Fibroblast of lung (primary cell): ENCODE measurements around the gene DYNLT4. TPM values are rescaled to one million over a fixed set of nuclear protein-coding genes. Genes with fewer than 3 reads are reported as not detected.
A peak's percentile ranks its signal among the peaks of the same experiment; 100 is the strongest.

Source experiments
- DNase-seq, 2 donors: peaks; one replicate each; pipeline versions ENCODE4 v3.0.0 to v3.0.0-alpha.2; 2010; ENCODE audit warnings: low read depth in 2 of 2
- H2AFZ ChIP-seq: 2 replicates; pipeline ENCODE4 v1.5.1; 2012; ENCODE audit warnings: low read length, control low read depth, inconsistent platforms
- H3K27ac ChIP-seq: 2 replicates; pipeline ENCODE4 v1.5.1; 2011; ENCODE audit warnings: low read length, control low read depth; ENCODE audit not compliant: insufficient read depth
- H3K27me3 ChIP-seq: 2 replicates; pipeline ENCODE4 v1.5.1; 2011; ENCODE audit warnings: mild to moderate bottlenecking, low read length; ENCODE audit not compliant: control insufficient read depth, insufficient read depth
- H3K36me3 ChIP-seq: 2 replicates; pipeline ENCODE4 v1.5.1; 2011; ENCODE audit warnings: low read length; ENCODE audit not compliant: control insufficient read depth, insufficient read depth
- H3K4me1 ChIP-seq: 2 replicates; pipeline ENCODE4 v1.5.1; 2011; ENCODE audit warnings: low read length; ENCODE audit not compliant: control insufficient read depth, insufficient read depth; ENCODE audit errors: extremely low read depth
- H3K4me2 ChIP-seq: 2 replicates; pipeline ENCODE4 v1.5.1; 2011; ENCODE audit warnings: low read length, control low read depth; ENCODE audit not compliant: insufficient read depth; ENCODE audit errors: extremely low read depth
- H3K4me3 ChIP-seq, 4 experiments: fragments of 200-600 bp in 1 of 4; sonication (generic) in 1 of 4; replicated peaks in 1 of 4; 2 replicates each; pipeline ENCODE4 v1.5.1; 2011 to 2016; ENCODE audit warnings: low read length in 4 of 4, low read depth in 3 of 4, mild to moderate bottlenecking in 3 of 4, control low read depth in 2 of 4, inconsistent platforms in 1 of 4, mixed read lengths in 1 of 4; ENCODE audit not compliant: insufficient read depth in 1 of 4; ENCODE audit errors: control extremely low read depth in 1 of 4
- H3K79me2 ChIP-seq: 2 replicates; pipeline ENCODE4 v1.5.1; 2012; ENCODE audit warnings: mild to moderate bottlenecking, low read length, inconsistent platforms; ENCODE audit not compliant: control insufficient read depth, insufficient read depth
- H3K9ac ChIP-seq: 2 replicates; pipeline ENCODE4 v1.5.1; 2011; ENCODE audit warnings: mild to moderate bottlenecking, low read length, control low read depth; ENCODE audit not compliant: insufficient read depth
- H3K9me3 ChIP-seq: 2 replicates; pipeline ENCODE4 v1.5.1; 2012; ENCODE audit warnings: low read depth, low read length; ENCODE audit not compliant: control insufficient read depth, insufficient read depth
- H4K20me1 ChIP-seq: 2 replicates; pipeline ENCODE4 v1.5.1; 2011; ENCODE audit warnings: low read length; ENCODE audit not compliant: control insufficient read depth, insufficient read depth; ENCODE audit errors: extremely low read depth
- EZH2 ChIP-seq: IDR thresholded peaks from 2 replicates; pipeline ENCODE4 v1.5.1; 2012; ENCODE audit warnings: low read length, control low read depth, mild to moderate bottlenecking; ENCODE audit errors: missing control alignments
- polyA plus RNA-seq, 2 donors: library from polyadenylated mRNA; depleted of rRNA in 1 of 2; stranded (reverse) in 1 of 2; unstranded in 1 of 2; fragments of >200 nt; gene quantifications; 2 replicates each; pipeline ENCODE4 v1.2.1, GENCODE V29; 2011 to 2012; ENCODE audit warnings: missing spikeins in 1 of 2
- total RNA-seq: library from RNA; depleted of rRNA; stranded (reverse); fragments of >200 nt; gene quantifications from 2 replicates; pipeline ENCODE4 v1.2.1, GENCODE V29; 2014
- TF ChIP-seq, protein P1 (sequence below), 2 donors: IDR thresholded peaks in 1 of 2; conservative IDR thresholded peaks in 1 of 2; 1 replicate in 1 of 2; 2 replicates in 1 of 2; pipeline ENCODE4 v1.5.1; 2011 to 2012; ENCODE audit warnings: low read length in 2 of 2, control low read depth in 1 of 2, inconsistent platforms in 1 of 2, low read depth in 1 of 2, mild to moderate bottlenecking in 1 of 2

The DYNLT4 gene
- total and polyA plus RNA-seq, 2 donors (not counting 1 experiment from before 2014, with no cell fraction given) = 0.66 TPM; not detected in 1

DNA sequence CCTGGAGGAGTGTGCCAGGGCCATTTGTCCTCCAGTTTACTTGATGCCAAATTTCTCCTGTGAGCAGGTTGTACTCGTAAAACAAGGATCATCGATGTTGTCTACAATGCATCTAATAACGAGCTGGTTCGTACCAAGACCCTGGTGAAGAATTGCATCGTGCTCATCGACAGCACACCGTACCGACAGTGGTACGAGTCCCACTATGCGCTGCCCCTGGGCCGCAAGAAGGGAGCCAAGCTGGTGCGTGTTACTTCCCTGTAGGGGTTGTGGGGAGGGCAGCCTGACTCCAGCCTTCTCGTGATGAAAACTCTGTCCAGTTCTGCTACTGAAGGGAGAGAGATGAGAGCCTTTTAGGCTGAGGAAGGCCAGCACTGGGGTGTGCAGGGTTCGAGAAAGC lies 29.6 kb downstream of the DYNLT4 start:
- Histone ChIP-seq H3K4me1 (peaks cover 2% of the 10 kb centered on the region), H3K4me2 (peak overlapping the region; percentile 80), H4K20me1 (no peaks in the 10 kb centered on the region), H3K4me3 (peak overlapping the region in 3 of 4 experiments; percentile 74 to 95 (median 79)), H2AFZ (no peak overlapping the region), H3K9ac (no peak overlapping the region), H3K79me2 (peaks cover 34% of the 10 kb centered on the region), H3K36me3 (peaks cover 22% of the 10 kb centered on the region), H3K27ac (no peak overlapping the region), H3K27me3 (no peaks in the 10 kb centered on the region), H3K9me3 (no peaks in the 10 kb centered on the region)
- no peak for TF ChIP-seq EZH2
- TF ChIP-seq, protein P1, sequence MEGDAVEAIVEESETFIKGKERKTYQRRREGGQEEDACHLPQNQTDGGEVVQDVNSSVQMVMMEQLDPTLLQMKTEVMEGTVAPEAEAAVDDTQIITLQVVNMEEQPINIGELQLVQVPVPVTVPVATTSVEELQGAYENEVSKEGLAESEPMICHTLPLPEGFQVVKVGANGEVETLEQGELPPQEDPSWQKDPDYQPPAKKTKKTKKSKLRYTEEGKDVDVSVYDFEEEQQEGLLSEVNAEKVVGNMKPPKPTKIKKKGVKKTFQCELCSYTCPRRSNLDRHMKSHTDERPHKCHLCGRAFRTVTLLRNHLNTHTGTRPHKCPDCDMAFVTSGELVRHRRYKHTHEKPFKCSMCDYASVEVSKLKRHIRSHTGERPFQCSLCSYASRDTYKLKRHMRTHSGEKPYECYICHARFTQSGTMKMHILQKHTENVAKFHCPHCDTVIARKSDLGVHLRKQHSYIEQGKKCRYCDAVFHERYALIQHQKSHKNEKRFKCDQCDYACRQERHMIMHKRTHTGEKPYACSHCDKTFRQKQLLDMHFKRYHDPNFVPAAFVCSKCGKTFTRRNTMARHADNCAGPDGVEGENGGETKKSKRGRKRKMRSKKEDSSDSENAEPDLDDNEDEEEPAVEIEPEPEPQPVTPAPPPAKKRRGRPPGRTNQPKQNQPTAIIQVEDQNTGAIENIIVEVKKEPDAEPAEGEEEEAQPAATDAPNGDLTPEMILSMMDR (conservative IDR thresholded peaks at IDR 0.05 in 1 of 2, IDR thresholded peaks at IDR 0.05 in 1 of 2; ENCODE audit: low read depth in 1 of 2, low read length in 2 of 2) = no peak
- no peak for DNase-seq

DNA sequence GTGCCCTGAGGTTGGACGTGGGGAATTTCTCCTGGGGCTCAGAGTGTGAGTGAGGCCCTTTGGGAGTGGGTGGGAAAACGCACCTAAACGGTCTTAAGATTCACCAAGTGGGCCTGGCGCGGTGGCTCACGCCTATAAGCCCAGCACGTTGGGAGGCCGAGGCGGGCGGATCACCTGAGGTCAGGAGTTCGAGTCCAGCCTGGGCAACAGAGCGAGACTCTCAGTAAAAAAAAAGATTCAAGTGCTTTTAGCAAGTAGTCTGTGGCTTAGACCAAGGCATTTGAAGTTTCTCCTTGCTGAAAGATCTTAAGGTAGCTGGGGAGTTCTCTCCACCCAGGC lies 30.5 kb downstream of the DYNLT4 start:
- no peaks in the 10 kb centered on the region for H3K27me3 ChIP-seq
- no peak for DNase-seq
- peak overlapping the region; percentile 61 to 95 (median 76) for H3K4me3 ChIP-seq
- peaks cover 34% of the 10 kb centered on the region for H3K79me2 ChIP-seq
- peaks cover 22% of the 10 kb centered on the region for H3K36me3 ChIP-seq
- H3K9me3 ChIP-seq = no peaks in the 10 kb centered on the region
- H4K20me1 ChIP-seq = no peaks in the 10 kb centered on the region
- H2AFZ ChIP-seq = no peak overlapping the region
- peaks cover 2% of the 10 kb centered on the region for H3K4me1 ChIP-seq
- H3K27ac ChIP-seq = peak overlapping the region; percentile 98
- H3K9ac ChIP-seq = peak overlapping the region; percentile 97
- H3K4me2 ChIP-seq = peak overlapping the region; percentile 80
- TF ChIP-seq, protein P1 (conservative IDR thresholded peaks at IDR 0.05 in 1 of 2, IDR thresholded peaks at IDR 0.05 in 1 of 2; ENCODE audit: low read depth in 1 of 2, low read length in 2 of 2) = no peak

DNA sequence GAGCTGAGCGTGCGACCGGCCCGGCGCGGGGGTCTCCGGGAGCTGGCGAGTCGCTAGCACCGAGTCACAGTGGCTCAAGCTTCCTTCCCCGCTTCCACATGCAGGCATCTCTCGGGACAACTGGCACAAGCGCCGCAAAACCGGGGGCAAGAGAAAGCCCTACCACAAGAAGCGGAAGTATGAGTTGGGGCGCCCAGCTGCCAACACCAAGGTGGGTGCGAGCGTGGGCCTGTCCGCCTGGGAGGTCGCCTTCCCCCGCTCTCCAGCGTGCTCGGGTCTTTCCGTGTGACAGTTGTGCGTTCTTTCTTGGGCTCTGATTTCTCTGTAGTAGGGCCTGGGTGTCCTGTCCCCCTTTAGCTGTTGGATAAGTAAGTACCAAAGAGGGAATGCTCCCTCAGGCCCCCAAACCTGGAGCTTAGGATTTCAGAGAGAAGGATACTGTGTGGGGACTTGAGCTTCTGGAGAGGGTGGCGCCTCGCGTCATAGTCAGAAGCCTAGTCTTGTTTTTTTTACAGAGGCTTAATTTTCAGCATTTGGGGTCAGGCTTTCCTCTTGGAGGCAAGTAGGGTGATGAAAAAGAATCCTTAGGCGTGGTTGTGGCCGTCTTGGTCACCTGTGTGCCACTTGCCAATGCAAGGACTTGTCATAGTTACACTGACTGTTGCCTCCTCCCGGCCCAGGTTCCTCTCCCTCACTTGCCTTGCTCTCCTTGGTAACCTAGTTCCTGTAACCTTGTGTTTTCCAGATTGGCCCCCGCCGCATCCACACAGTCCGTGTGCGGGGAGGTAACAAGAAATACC lies 31.0 kb downstream of the DYNLT4 start:
- no peak overlapping the region for H2AFZ ChIP-seq
- TF ChIP-seq, protein P1 (conservative IDR thresholded peaks at IDR 0.05 in 1 of 2, IDR thresholded peaks at IDR 0.05 in 1 of 2; ENCODE audit: low read depth in 1 of 2, low read length in 2 of 2) = no peak
- no peak for TF ChIP-seq EZH2
- peak in 1 of 2 donors; percentile 17 for DNase-seq
- H3K4me3 ChIP-seq = peak overlapping the region; percentile 61 to 95 (median 76)
- H3K9ac ChIP-seq = peak overlapping the region; percentile 97
- H3K79me2 ChIP-seq = peaks cover 34% of the 10 kb centered on the region
- no peaks in the 10 kb centered on the region for H3K27me3 ChIP-seq
- peak overlapping the region; percentile 98 for H3K27ac ChIP-seq
- no peaks in the 10 kb centered on the region for H4K20me1 ChIP-seq
- H3K9me3 ChIP-seq = no peaks in the 10 kb centered on the region
- H3K4me2 ChIP-seq = peak overlapping the region; percentile 80
- H3K36me3 ChIP-seq = peaks cover 19% of the 10 kb centered on the region
- peaks cover 2% of the 10 kb centered on the region for H3K4me1 ChIP-seq
